Skeletal muscle satellite cell (primary cell): Measurements from ENCODE around the gene DNAAF6. TPM values are rescaled to one million over a fixed set of nuclear protein-coding genes. Genes with fewer than 3 reads are reported as not detected.

Source experiments
- small RNA-seq: library from RNA; depleted of rRNA; stranded (forward); fragments of <200 nt; gene quantifications from one replicate; pipeline ENCODE3, GENCODE V24; 2012

The DNAAF6 gene

Small RNAs within 50 kb of the gene (small RNA-seq; reads per million reads assigned to genes)
- gene RF00019, result not detected
